NCI-H2107 treated with DMSO at 0.1 percent for 48 hours (cell line): ENCODE measurements around the gene WDR86.

Source experiments
- DNase-seq: peaks from one replicate; lab custom pipeline; 2025; ENCODE audit not compliant: unreplicated experiment; lab: John Stamatoyannopoulos, UW

WDR86 gene

GRCh38 chr7:151427705-151428377 lies 18.0 kb upstream of the WDR86 start:
- no peak for DNase-seq

- no peak for DNase-seq
These were observed 17.3 kb upstream of the WDR86 start for GRCh38 chr7:151426904-151427704.

- DNase-seq, result no peak
These were observed 16.6 kb upstream of the WDR86 start for GRCh38 chr7:151426441-151426903.

- DNase-seq, result no peak
These were observed 16.0 kb upstream of the WDR86 start for GRCh38 chr7:151425670-151426440.

- no peak for DNase-seq
These were observed 15.0 kb upstream of the WDR86 start for GRCh38 chr7:151424799-151425198.

- no peak for DNase-seq
These were observed 14.1 kb upstream of the WDR86 start for GRCh38 chr7:151423936-151424335.

- no peak for DNase-seq
These were observed 13.4 kb upstream of the WDR86 start for GRCh38 chr7:151423226-151423625.

GRCh38 chr7:151422212-151422611 lies 12.4 kb upstream of the WDR86 start:
- DNase-seq, result no peak

- no peak for DNase-seq
These were observed 10.3 kb upstream of the WDR86 start for GRCh38 chr7:151420144-151420543.

GRCh38 chr7:151416941-151417315 lies 7.1 kb upstream of the WDR86 start:
- DNase-seq, result peak; percentile 62

GRCh38 chr7:151416112-151416940 lies 6.5 kb upstream of the WDR86 start:
- DNase-seq, result no peak

- peak; percentile 97 for DNase-seq
These were observed 5.7 kb upstream of the WDR86 start for GRCh38 chr7:151415375-151416105.

- DNase-seq, result no peak
These were observed 3.4 kb upstream of the WDR86 start for GRCh38 chr7:151413241-151413640.

GRCh38 chr7:151412318-151412717 lies 2.5 kb upstream of the WDR86 start:
- no peak for DNase-seq

GRCh38 chr7:151411551-151411950 lies 1.7 kb upstream of the WDR86 start:
- DNase-seq, result peak; percentile 58

GRCh38 chr7:151410405-151411390 lies 860 bp upstream of the WDR86 start:
- DNase-seq, result no peak

- DNase-seq, result no peak
These were observed 785 bp downstream of the WDR86 start for GRCh38 chr7:151408839-151409666.

- no peak for DNase-seq
These were observed 1.4 kb downstream of the WDR86 start for GRCh38 chr7:151408498-151408838.
